NOMO-1 (cell line): ENCODE data around the gene NMUR2.

ENCODE experiments used
- DNase-seq, 2 experiments: peaks; one replicate each; lab custom pipeline; 2025; ENCODE audit not compliant: unreplicated experiment in 2 of 2; lab: John Stamatoyannopoulos, UW

Gene NMUR2

GRCh38 chr5:152372875-152373274 lies 32.2 kb downstream of the NMUR2 start:
- peak in 1 of 2 experiments; percentile 33 for DNase-seq

GRCh38 chr5:152369298-152369697 lies 35.8 kb downstream of the NMUR2 start:
- DNase-seq = no peak

GRCh38 chr5:152367554-152367953 lies 37.5 kb downstream of the NMUR2 start:
- DNase-seq = no peak

- no peak for DNase-seq
Measured at GRCh38 chr5:152366716-152367115, 38.4 kb downstream of the NMUR2 start.

GRCh38 chr5:152364899-152365298 lies 40.2 kb downstream of the NMUR2 start:
- no peak for DNase-seq

GRCh38 chr5:152364172-152364571 lies 40.9 kb downstream of the NMUR2 start:
- no peak for DNase-seq

GRCh38 chr5:152358861-152359568 lies 46.1 kb downstream of the NMUR2 start:
- no peak for DNase-seq

- DNase-seq = no peak
Measured at GRCh38 chr5:152356506-152356905, 48.6 kb downstream of the NMUR2 start.

- no peak for DNase-seq
Measured at GRCh38 chr5:152355061-152355460, 50.0 kb downstream of the NMUR2 start.

- no peak for DNase-seq
Measured at GRCh38 chr5:152353001-152353400, 52.1 kb downstream of the NMUR2 start.

- peak; percentile 4 to 27 for DNase-seq
Measured at GRCh38 chr5:152349683-152350526, 55.2 kb downstream of the NMUR2 start.
